Uterus (tissue), 4 donors: ENCODE measurements around the gene MLF1. TPM values are rescaled to one million over a fixed set of nuclear protein-coding genes. Genes with fewer than 3 reads are reported as not detected.
A peak's percentile ranks its signal among the peaks of the same experiment; 100 is the strongest.

Experiments
- DNase-seq, 2 donors: peaks; one replicate each; pipeline ENCODE4 v3.0.0-alpha.2; 2019 to 2020
- H3K27ac ChIP-seq, 2 donors: fragments of 200-600 bp; sonication (generic); 1 replicate in 1 of 2; 2 replicates in 1 of 2; pipeline ENCODE4 v1.5.1; 2016 to 2018
- H3K27me3 ChIP-seq, 2 donors: fragments of 200-600 bp; sonication (generic); one replicate each; pipeline ENCODE4 v1.5.1; 2018 to 2019; ENCODE audit warnings: control low read depth in 1 of 2
- H3K36me3 ChIP-seq, 2 donors: fragments of 200-600 bp; sonication (generic); one replicate each; pipeline ENCODE4 v1.5.1; 2019; ENCODE audit warnings: control low read depth in 1 of 2
- H3K4me1 ChIP-seq, 2 donors: fragments of 200-600 bp; sonication (generic); one replicate each; pipeline ENCODE4 v1.5.1; 2018 to 2019; ENCODE audit warnings: control low read depth in 1 of 2
- H3K4me3 ChIP-seq, 2 donors: fragments of 200-600 bp; sonication (generic); 1 replicate in 1 of 2; 2 replicates in 1 of 2; pipeline ENCODE4 v1.5.1; 2018 to 2019; ENCODE audit warnings: mild to moderate bottlenecking in 1 of 2
- H3K9me3 ChIP-seq, 2 donors: fragments of 200-600 bp; sonication (generic); one replicate each; pipeline ENCODE4 v1.5.1; 2019; ENCODE audit warnings: control low read depth in 1 of 2
- CTCF ChIP-seq, 4 experiments: fragments of 200-600 bp in 2 of 4; fragments of 450-650 bp in 2 of 4; sonication (generic) in 2 of 4; IDR thresholded peaks; one replicate each; pipeline ENCODE4 v1.5.1; 2016 to 2019; ENCODE audit warnings: antibody characterized with exemption in 4 of 4, mild to moderate bottlenecking in 2 of 4, moderate library complexity in 1 of 4
- POLR2A ChIP-seq, 2 donors: fragments of 450-650 bp; IDR thresholded peaks; one replicate each; pipeline ENCODE4 v1.6.1; 2016; ENCODE audit warnings: antibody characterized with exemption in 2 of 2, mild to moderate bottlenecking in 1 of 2, moderate library complexity in 1 of 2
- intact Hi-C: fragments of 100-400 bp; cut with DNase I; formaldehyde crosslinking; loops from one replicate; pipeline ENCODE4 v1.15.1; 2023; ENCODE audit warnings: low total_unique reads
- total RNA-seq, 4 donors: library from RNA; depleted of rRNA in 3 of 4; stranded (reverse); fragments of >200 nt in 3 of 4; gene quantifications; one replicate each; pipeline versions ENCODE4 v1.1.0 to v1.2.4, GENCODE V29; 2014 to 2023
- donor health status: DM: yes; HTN: yes; CAD: no.

MLF1 gene
- total RNA-seq, 4 donors from 2014 or later = 3.3 to 23.8 (median 18.2) TPM

GRCh38 chr3:158565076-158565475 lies 5.9 kb upstream of the MLF1 start:
- H3K36me3 ChIP-seq = no peaks in the 10 kb centered on the region
- intact Hi-C loops = no loop called here
- H3K9me3 ChIP-seq = no peaks in the 10 kb centered on the region
- DNase-seq = no peak
- no peak overlapping the region for H3K4me3 ChIP-seq
- H3K4me1 ChIP-seq = no peaks in the 10 kb centered on the region
- no peak overlapping the region for H3K27ac ChIP-seq
- TF ChIP-seq POLR2A (IDR thresholded peaks at IDR 0.05) (no peak), CTCF (IDR thresholded peaks at IDR 0.05) (no peak)
- H3K27me3 ChIP-seq = no peaks in the 10 kb centered on the region

- Histone ChIP-seq H3K4me3 (no peak overlapping the region), H3K27ac (no peak overlapping the region), H3K9me3 (no peaks in the 10 kb centered on the region), H3K27me3 (no peaks in the 10 kb centered on the region), H3K36me3 (no peaks in the 10 kb centered on the region), H3K4me1 (no peaks in the 10 kb centered on the region)
- TF ChIP-seq POLR2A (IDR thresholded peaks at IDR 0.05) (no peak), CTCF (IDR thresholded peaks at IDR 0.05) (no peak)
- intact Hi-C loops = no loop called here
- no peak for DNase-seq
Observed at GRCh38 chr3:158568784-158569183, 2.2 kb upstream of the MLF1 start.

- intact Hi-C loops = no loop called here
- H3K4me1 ChIP-seq = no peaks in the 10 kb centered on the region
- no peaks in the 10 kb centered on the region for H3K27me3 ChIP-seq
- H3K36me3 ChIP-seq = no peaks in the 10 kb centered on the region
- no peaks in the 10 kb centered on the region for H3K9me3 ChIP-seq
- no peak overlapping the region for H3K27ac ChIP-seq
- no peak for TF ChIP-seq POLR2A (IDR thresholded peaks at IDR 0.05)
- TF ChIP-seq CTCF (IDR thresholded peaks at IDR 0.05) = no peak
- no peak overlapping the region for H3K4me3 ChIP-seq
- DNase-seq = no peak
Observed at GRCh38 chr3:158569794-158570193, 1.2 kb upstream of the MLF1 start.

- no peak for DNase-seq
- H3K27me3 ChIP-seq = no peaks in the 10 kb centered on the region
- H3K9me3 ChIP-seq = no peaks in the 10 kb centered on the region
- TF ChIP-seq CTCF (IDR thresholded peaks at IDR 0.05) (no peak), POLR2A (IDR thresholded peaks at IDR 0.05) (no peak)
- no peaks in the 10 kb centered on the region for H3K36me3 ChIP-seq
- H3K4me3 ChIP-seq = peak overlapping the region in 1 of 2 donors; percentile 47
- no peaks in the 10 kb centered on the region for H3K4me1 ChIP-seq
- intact Hi-C loops = no loop called here
- no peak overlapping the region for H3K27ac ChIP-seq
Observed at GRCh38 chr3:158571969-158572765, 1.2 kb downstream of the MLF1 start.

- Histone ChIP-seq H3K27me3 (no peaks in the 10 kb centered on the region), H3K36me3 (no peaks in the 10 kb centered on the region), H3K9me3 (no peaks in the 10 kb centered on the region), H3K4me3 (no peak overlapping the region), H3K27ac (no peak overlapping the region), H3K4me1 (no peaks in the 10 kb centered on the region)
- no peak for TF ChIP-seq POLR2A (IDR thresholded peaks at IDR 0.05)
- intact Hi-C loops = no loop called here
- no peak for DNase-seq
Observed at GRCh38 chr3:158572766-158573060, 1.7 kb downstream of the MLF1 start.

- no peak for TF ChIP-seq POLR2A (IDR thresholded peaks at IDR 0.05)
- TF ChIP-seq CTCF (IDR thresholded peaks at IDR 0.05) = no peak
- Histone ChIP-seq H3K4me3 (no peak overlapping the region), H3K27me3 (no peaks in the 10 kb centered on the region), H3K27ac (no peak overlapping the region), H3K36me3 (no peaks in the 10 kb centered on the region), H3K4me1 (no peaks in the 10 kb centered on the region), H3K9me3 (no peaks in the 10 kb centered on the region)
- intact Hi-C loops = no loop called here
- no peak for DNase-seq
Observed at GRCh38 chr3:158573714-158574113, 2.7 kb downstream of the MLF1 start.
